Mesenteric fat pad (tissue), 1 donor: Measurements from ENCODE around the gene ST7. TPM values are rescaled to one million over a fixed set of nuclear protein-coding genes. Genes with fewer than 3 reads are reported as not detected.
"Not testable (repeated sequence)": the region's sequence is repeated elsewhere in the genome, so short reads cannot be mapped to it uniquely, and the experiment has no call there.

Experiments used
- DNase-seq: peaks from one replicate; pipeline ENCODE4 v3.0.0-alpha.2; 2020; ENCODE audit warnings: low spot score
- total RNA-seq: library from RNA; stranded (reverse); fragmentation: NEBNext Ultra II Directional; extraction: Animal tissue kit (Norgen Biotek cat#: 25700); gene quantifications from one replicate; pipeline ENCODE4 v1.2.1, GENCODE V29; 2021
- donor health status: DM: yes; HTN: yes; CAD: no.

ST7 gene
- total RNA-seq, 1 donor from 2014 or later: 17.3 TPM

- no peak for DNase-seq
These were observed 263.3 kb downstream of the ST7 start for GRCh38 chr7:117216436-117217069.

- DNase-seq: no peak
These were observed 264.1 kb downstream of the ST7 start for GRCh38 chr7:117217106-117218035.

- DNase-seq: no peak
These were observed 265.4 kb downstream of the ST7 start for GRCh38 chr7:117218700-117219099.

- no peak for DNase-seq
These were observed 266.2 kb downstream of the ST7 start for GRCh38 chr7:117219485-117219884.

GRCh38 chr7:117220836-117221235, 267.5 kb downstream of the ST7 start:
- no peak for DNase-seq

GRCh38 chr7:117225536-117225935, 272.2 kb downstream of the ST7 start:
- no peak for DNase-seq

GRCh38 chr7:117227091-117227490, 273.8 kb downstream of the ST7 start:
- no peak for DNase-seq

- no peak for DNase-seq
These were observed 276.0 kb downstream of the ST7 start for GRCh38 chr7:117229350-117229749.

GRCh38 chr7:117230276-117231046, 277.2 kb downstream of the ST7 start:
- no peak for DNase-seq

- no peak for DNase-seq
These were observed 277.7 kb downstream of the ST7 start for GRCh38 chr7:117231047-117231359.

GRCh38 chr7:117237646-117238045, 284.3 kb downstream of the ST7 start:
- DNase-seq: no peak

GRCh38 chr7:117238472-117238871, 285.2 kb downstream of the ST7 start:
- no peak for DNase-seq

- no peak for DNase-seq
These were observed 285.6 kb downstream of the ST7 start for GRCh38 chr7:117238937-117239336.

GRCh38 chr7:117241088-117241487, 287.8 kb downstream of the ST7 start:
- DNase-seq: no peak

GRCh38 chr7:117243390-117243789, 290.1 kb downstream of the ST7 start:
- DNase-seq: no peak

GRCh38 chr7:117245703-117246102, 292.4 kb downstream of the ST7 start:
- DNase-seq: not testable (repeated sequence)

GRCh38 chr7:117247809-117248208, 294.5 kb downstream of the ST7 start:
- no peak for DNase-seq

- DNase-seq: no peak
These were observed 295.5 kb downstream of the ST7 start for GRCh38 chr7:117248829-117249228.

GRCh38 chr7:117249696-117250095, 296.4 kb downstream of the ST7 start:
- no peak for DNase-seq

- no peak for DNase-seq
These were observed 296.9 kb downstream of the ST7 start for GRCh38 chr7:117250245-117250644.

- no peak for DNase-seq
These were observed 297.5 kb downstream of the ST7 start for GRCh38 chr7:117250801-117251200.

- DNase-seq: no peak
These were observed 298.4 kb downstream of the ST7 start for GRCh38 chr7:117251687-117252086.
